NCI-H2029 treated with DMSO at 0.1 percent for 48 hours (cell line): ENCODE data around the gene ACSL3.
"Not testable (repeated sequence)": the region's sequence is repeated elsewhere in the genome, so short reads cannot be mapped to it uniquely, and the experiment has no call there.

ENCODE experiments used
- DNase-seq: peaks from one replicate; lab custom pipeline; 2025; lab: John Stamatoyannopoulos, UW

The ACSL3 gene

DNA sequence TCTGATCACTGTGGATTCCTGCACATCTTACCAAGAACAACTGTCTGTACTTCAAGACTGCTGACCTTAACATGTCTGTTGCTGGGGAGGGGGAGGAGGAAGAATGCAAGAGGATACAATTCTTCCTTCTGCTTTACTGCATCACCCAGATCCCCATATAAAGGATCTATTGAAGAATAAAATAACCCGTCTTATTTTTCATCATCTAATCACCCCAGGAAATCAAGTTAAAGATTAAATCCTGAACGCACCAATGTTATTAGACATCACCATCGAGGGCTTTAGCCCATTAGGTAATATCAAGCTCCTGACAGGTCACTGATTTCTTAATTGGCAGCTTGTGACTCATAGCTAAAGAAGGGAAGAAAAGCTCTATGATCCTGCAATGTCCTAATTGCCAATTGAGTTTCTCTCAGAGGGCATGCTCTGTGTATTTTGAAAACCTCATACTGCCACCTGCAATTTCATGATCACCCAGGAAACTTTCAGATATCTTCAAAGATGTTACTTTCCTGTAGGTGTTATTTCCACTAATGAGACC, 115.8 kb downstream of the ACSL3 start:
- no peak for DNase-seq

DNA sequence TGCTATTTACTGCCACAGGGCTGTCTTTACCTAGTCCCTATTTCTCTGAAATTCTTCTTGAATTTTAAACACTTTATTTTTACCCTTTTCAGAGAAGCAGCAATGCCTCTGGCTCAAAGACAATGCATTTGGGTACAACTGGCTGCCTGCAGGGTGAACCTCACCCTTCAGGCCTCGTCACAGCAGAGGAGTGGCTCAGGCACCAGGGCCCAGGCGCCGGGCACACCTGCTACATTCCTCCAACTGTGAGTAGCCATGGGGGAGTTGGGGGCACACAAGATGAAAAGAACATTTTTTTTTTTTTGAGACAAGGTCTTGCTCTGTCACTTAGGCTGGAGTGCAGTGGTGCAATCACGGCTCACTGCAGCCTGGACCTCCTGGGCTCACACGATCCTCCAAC, 116.3 kb downstream of the ACSL3 start:
- no peak for DNase-seq

DNA sequence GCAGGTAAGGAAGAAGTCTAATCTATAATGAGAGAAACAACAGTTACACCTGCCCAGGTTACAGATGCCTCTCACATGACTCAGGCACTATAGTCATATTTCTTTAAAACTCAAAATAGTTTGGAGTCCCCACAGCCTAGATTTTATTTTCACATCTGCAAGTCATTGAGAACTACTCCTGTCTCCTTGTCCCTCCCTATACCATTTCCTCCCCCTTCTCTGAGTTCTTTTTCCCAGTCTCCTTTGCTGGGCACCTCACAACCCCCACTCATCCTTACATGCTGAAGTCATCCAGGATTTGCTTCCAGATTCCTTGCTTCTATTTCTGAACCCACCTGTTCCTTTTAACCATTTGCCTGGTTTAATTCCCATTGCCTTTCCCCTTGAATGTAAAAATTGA, 118.0 kb downstream of the ACSL3 start:
- no peak for DNase-seq

DNA sequence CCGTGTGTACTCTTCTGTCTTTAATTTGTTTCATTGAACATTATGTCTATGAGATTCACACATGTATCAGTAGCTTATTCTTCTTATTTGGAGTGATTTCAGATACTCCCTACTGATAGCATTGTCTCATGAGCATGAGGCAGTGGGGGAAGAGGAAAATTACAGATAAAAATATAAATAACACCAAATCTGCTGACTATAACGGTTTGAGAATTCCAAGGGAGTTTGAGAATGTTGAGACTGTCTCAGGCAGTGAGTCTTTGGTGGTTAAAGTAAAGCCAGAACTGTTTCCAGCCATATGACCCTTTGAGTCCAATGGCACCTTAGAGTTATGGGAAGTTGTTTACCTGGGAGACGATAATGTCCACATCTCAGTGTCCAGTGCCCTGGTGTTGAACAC, 118.6 kb downstream of the ACSL3 start:
- DNase-seq = no peak

DNA sequence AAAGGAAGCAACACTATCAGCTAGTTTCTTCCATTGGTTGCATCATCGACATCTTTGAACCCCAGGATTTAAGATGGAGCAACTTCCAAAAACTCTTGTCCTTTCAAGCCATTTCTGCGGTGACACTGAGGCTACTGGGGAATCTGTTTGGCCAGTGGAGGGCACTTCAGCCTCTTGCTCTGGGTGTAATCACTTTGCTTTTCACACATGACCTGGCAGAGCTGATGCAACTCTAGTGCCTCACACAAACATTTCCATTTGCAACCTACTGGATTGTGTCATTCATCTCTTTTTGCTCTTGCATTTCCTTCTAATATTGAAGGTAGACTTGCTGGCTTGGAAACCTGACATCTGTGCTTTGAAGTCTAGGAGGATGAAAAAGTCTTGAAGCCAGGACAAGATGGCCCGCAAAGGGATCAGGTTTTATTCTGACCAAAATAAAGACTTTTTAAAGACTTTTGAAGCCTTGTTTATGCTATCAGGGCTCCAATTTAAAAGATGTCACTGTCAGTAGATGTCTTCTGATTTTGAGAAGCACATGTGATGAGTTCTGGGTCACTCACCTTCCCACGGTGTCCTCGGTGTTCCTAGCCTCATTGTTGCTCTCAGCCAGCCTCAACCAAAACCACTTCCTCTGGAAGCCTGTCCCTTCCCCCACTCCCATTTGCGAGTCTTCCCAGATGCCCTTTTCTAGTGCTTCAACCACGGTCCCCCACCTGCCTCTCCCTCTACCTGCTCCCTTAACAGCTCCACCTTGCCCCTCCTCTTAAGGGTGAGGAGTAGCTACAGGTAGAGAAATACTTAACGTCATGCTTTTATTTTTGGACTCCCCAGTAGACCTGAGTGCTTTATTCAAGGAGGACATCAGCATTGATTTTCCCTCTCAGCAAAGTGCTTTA, 121.4 kb downstream of the ACSL3 start:
- peak; percentile 83 for DNase-seq

DNA sequence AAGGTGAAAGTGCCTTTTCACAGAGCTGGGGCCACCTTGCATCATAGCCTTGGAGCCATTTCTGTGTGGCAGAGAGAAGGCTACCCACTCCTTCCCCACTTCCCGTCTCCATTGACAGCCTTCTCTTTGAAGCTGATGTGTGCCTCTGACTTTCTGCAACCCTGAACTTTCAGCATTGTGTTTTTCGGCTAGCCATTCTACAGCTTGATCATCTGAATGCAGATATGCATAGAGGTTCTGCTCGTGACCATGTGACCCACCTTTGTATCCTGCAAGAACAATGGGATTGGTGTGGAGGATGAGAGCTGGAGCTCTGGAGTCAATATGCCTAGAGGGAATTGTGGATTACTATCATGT, 122.1 kb downstream of the ACSL3 start:
- DNase-seq = no peak

DNA sequence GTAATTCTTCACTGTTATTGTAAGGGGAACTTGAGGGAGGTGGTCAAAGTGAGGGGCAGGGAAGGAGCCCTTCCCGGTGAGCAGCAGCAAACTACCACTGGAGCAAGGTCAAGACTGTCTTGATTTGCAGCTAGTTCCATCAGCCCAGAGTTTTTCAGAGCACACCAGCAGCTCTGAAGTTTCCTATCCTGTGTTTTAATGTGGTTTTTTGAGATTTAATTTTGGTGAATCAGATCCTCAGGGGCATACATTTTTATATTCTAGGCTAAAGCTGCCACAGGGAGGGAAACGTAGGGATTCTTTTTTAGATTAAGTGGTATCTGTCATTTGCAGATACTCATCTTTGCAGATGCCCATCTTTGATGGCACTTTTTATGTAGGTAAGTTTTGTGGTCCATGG, 124.1 kb downstream of the ACSL3 start:
- no peak for DNase-seq

DNA sequence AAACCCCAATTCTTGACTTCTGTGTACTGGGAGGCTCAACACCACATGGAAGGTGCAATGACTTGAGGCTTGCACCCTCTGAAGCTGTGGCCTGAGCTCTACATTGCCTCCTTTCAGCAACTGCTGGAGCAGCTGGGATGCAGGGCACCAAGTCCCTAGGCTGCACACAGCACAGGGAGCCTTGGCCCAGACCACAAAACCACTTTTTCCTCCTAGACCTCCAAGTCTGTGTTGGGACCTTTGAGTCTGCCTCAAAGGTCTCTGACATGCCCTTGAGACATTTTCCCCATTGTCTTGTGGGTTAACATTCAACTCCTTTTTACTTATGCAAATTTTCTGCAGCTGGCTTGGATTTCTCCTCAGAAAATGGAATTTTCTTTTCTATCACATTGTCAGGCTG, 128.6 kb downstream of the ACSL3 start:
- DNase-seq = no peak

DNA sequence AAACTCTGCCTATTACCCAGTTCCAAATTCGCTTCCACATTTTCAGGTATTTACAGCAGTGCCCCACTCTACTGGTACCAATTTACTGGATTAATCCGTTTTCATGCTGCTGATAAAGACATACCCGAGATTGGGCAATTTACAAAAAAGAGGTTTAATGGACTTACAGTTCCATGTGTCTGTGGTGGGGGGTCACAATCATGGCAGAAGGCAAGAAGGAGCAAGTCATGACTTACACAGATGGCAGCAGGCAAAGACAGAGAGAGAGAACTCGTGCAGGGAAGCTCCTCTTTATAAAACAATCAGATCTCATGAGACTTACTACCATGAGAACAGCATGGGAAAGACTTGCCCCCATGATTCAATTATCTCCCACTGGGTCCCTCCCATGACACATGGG, 129.4 kb downstream of the ACSL3 start:
- DNase-seq = not testable (repeated sequence)

DNA sequence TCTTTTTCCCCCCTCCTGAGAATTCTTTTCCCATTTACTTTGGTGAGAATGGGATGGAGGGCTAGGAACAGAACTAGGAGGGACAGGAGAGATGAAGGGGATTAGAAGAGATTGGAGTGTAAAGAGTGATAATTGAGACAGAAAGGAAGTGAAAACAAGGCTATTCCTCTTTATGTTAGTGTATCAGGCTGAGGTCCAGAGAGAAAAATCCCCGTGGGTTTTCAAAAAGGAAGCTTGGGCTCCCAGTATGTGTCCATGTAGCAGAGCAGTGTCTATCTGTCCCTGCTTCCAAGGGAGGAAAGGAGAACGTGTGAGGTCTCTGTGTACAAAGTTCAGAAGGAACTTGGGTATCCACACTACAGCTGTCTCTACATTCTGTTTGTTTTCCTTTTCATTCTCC, 131.3 kb downstream of the ACSL3 start:
- DNase-seq = no peak
